ENCODE measurements around the gene ATG4D. TPM values are rescaled to one million over a fixed set of nuclear protein-coding genes. Genes with fewer than 3 reads are reported as not detected.
"Not testable (repeated sequence)": the region's sequence is repeated elsewhere in the genome, so short reads cannot be mapped to it uniquely, and the experiment has no call there.

The ATG4D gene
- total RNA-seq, 1 experiment from 2014 or later, result 25.5 TPM

DNA sequence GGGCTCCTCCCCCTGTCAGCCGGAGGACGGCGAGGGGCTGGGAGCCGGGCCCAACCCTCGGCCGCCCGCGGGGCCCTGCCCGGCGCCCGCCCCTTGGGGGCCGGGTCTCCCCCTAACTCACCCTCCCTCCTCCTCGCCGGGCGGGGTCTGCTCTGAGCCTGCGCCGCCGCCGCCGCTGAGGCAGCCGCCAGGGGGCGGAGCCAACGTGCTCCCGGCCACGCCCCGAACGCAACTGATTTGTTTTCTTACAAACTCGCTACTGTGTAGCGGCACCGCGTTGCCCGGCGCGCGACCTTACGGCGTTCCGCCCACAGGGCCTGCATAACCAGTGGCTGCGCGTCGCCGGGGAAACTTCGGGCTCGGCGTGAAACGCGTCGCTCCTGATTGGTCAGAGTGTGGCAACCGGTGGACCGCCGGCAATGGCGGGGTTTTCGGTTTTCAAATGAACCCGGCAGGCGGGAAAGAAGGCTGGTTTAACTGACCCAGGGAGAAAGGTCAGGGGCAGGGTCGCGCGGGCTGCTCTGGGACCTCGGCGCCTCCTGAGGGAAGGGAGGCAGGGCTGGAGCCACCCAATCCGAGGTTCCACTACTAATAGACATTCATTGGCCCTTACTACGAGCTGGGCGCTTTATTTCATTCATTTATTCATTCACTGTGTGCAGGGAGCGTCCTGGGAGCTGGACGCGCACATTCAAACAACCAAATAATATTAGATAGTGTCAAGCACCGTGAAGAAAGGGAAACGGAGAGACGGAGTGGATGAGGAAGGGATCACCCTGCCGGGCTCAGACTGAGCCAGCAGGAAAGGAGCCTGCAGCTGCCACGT lies 25.3 kb downstream of the ATG4D start, which contains the start of gene CDKN2D:
Gene CDKN2D, minus strand, starts transcription at position 154 of the 826 bp plus-strand sequence. CDS start 326 bp downstream, outside the sequence.
- Histone ChIP-seq H3K27me3 (no peaks in the 10 kb centered on the region), H3K9me3 (replicated peaks) (no peaks in the 10 kb centered on the region), H3K36me3 (no peaks in the 10 kb centered on the region), H3K4me1 (peaks cover 15% of the 10 kb centered on the region), H3K27ac (peak within 1 kb of the TSS; percentile 98), H3K4me3 (peak within 1 kb of the TSS; percentile 60)
- DNase-seq, result peak; percentile 99 to 100

DNA sequence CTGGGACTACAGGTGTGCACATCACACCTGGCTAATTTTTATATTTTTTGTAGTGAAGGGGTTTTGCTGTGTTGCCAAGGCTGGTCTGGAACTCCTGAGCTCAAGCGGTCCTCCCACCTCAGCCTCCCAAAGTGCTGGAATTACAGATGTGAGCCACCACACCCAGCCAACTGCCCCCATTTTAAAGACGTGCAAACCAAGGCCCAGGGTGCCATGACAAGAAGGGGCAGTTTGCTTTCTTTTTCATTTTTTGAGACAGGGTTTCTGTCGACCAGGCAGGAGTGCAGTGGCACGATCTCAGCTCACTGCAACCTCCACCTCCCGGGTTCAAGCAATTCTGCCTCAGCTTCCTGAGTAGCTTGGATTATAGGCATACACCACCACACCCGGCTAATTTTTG lies 30.1 kb downstream of the ATG4D start:
- H3K4me3 ChIP-seq; H3K4me1 ChIP-seq; H3K9me3 ChIP-seq (replicated peaks): not testable (repeated sequence)

GRCh38 chr19:10574462-10574861 lies 30.8 kb downstream of the ATG4D start:
- Histone ChIP-seq H3K9me3 (replicated peaks) (no peaks in the 10 kb centered on the region), H3K36me3 (no peaks in the 10 kb centered on the region), H3K4me1 (no peaks in the 10 kb centered on the region), H3K4me3 (no peak overlapping the region), H3K27ac (no peak overlapping the region), H3K27me3 (no peaks in the 10 kb centered on the region)
- no peak for DNase-seq

More for the DNA sequence above, 30.1 kb downstream of the ATG4D start:
- H3K36me3 ChIP-seq, H3K27me3 ChIP-seq, H3K27ac ChIP-seq, DNase-seq: not testable (repeated sequence)

- no peaks in the 10 kb centered on the region for H3K27me3 ChIP-seq
- no peak for DNase-seq
- no peaks in the 10 kb centered on the region for H3K9me3 ChIP-seq (replicated peaks)
- H3K4me1 ChIP-seq, result no peaks in the 10 kb centered on the region
- no peak overlapping the region for H3K27ac ChIP-seq
- H3K4me3 ChIP-seq, result no peak overlapping the region
- H3K36me3 ChIP-seq, result no peaks in the 10 kb centered on the region
Observed at GRCh38 chr19:10575011-10575716, 31.5 kb downstream of the ATG4D start.

DNA sequence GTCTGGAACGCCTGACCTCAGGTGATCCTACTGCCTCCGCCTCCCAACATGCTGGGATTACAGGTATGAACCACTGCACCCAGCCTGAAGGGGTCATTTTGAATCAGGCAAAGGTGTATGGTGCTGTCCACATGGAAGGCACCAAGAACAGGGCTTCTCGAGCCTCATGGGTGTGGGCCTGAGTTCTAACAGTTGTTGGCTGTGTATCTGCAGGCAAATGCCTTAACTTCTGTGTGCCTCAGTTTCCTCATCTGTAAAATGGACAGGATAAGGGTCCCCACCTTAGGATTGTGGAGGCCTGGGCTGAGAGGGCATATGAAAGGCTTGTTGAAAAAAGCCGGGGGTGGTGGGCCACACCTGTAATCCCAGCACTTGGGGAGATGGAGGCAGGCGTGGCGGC lies 34.2 kb downstream of the ATG4D start:
- Histone ChIP-seq H3K9me3 (replicated peaks) (no peaks in the 10 kb centered on the region), H3K27me3 (no peaks in the 10 kb centered on the region), H3K27ac (no peak overlapping the region), H3K36me3 (no peaks in the 10 kb centered on the region), H3K4me1 (no peaks in the 10 kb centered on the region), H3K4me3 (no peak overlapping the region)
- no peak for DNase-seq

- peaks cover 2% of the 10 kb centered on the region; the same call in 1 of the 2 replicates for H3K4me1 ChIP-seq
Observed at GRCh38 chr19:10580979-10581631, 37.4 kb downstream of the ATG4D start.

DNA sequence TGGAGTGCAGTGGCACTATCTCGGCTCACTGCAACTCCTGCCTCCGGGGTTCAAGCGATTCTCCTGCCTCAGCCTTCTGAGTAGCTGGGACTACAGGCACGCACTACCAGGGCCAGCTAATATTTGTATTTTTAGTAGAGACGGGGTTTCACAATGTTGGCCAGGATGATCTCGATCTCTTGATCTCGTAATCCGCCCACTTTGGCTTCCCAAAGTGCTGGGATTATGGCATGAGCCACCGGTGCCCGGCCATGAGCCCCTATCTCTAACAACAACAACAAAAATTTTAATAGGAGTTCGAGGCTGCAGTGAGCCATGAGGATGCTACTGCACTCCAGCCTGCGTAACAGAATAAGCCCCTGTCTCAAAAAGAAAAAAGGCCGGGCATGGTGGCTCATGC lies 38.4 kb downstream of the ATG4D start:
- no peak overlapping the region for H3K27ac ChIP-seq
- DNase-seq, result no peak

More at GRCh38 chr19:10580979-10581631, 37.4 kb downstream of the ATG4D start:
- no peak overlapping the region for H3K4me3 ChIP-seq
- H3K36me3 ChIP-seq, result no peaks in the 10 kb centered on the region
- no peaks in the 10 kb centered on the region for H3K9me3 ChIP-seq (replicated peaks)
- H3K27me3 ChIP-seq, result no peaks in the 10 kb centered on the region
- H3K27ac ChIP-seq, result no peak overlapping the region
- peak; percentile 89 to 95 for DNase-seq

GRCh38 chr19:10583036-10583776 lies 39.5 kb downstream of the ATG4D start:
- no peak for DNase-seq

More for the DNA sequence above, 38.4 kb downstream of the ATG4D start:
- peaks cover 2% of the 10 kb centered on the region; the same call in 1 of the 2 replicates for H3K4me1 ChIP-seq
- H3K9me3 ChIP-seq (replicated peaks), result no peaks in the 10 kb centered on the region
- H3K36me3 ChIP-seq, result no peaks in the 10 kb centered on the region
- no peaks in the 10 kb centered on the region for H3K27me3 ChIP-seq
- H3K4me3 ChIP-seq, result no peak overlapping the region

DNA sequence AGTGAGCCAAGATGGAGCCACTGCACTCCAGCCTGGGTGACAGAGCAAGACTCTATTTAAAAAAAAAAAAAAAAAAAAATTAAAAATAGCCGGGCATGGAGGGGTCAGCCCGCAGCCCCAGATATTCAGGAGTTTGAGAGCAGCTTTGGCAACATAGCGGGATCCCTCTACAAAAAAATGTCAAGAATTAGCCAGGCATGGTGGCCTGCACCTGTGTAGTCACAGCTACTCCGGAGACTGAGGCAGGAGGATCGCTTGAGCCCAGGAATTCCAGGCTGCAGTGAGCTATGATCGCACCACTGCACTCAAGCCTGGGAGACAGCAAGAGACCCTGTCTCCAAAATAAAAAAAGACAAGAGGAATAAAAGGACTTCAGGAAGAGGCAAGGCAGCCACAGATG lies 42.7 kb downstream of the ATG4D start:
- Histone ChIP-seq H3K27me3 (no peaks in the 10 kb centered on the region), H3K27ac (no peak overlapping the region), H3K9me3 (replicated peaks) (no peaks in the 10 kb centered on the region), H3K4me1 (peaks cover 2% of the 10 kb centered on the region; the same call in 1 of the 2 replicates), H3K4me3 (no peak overlapping the region), H3K36me3 (no peaks in the 10 kb centered on the region)
- DNase-seq, result no peak

More at GRCh38 chr19:10583036-10583776, 39.5 kb downstream of the ATG4D start:
- Histone ChIP-seq H3K4me3 (no peak overlapping the region), H3K36me3 (no peaks in the 10 kb centered on the region), H3K27me3 (no peaks in the 10 kb centered on the region), H3K9me3 (replicated peaks) (no peaks in the 10 kb centered on the region), H3K27ac (no peak overlapping the region), H3K4me1 (peaks cover 2% of the 10 kb centered on the region; the same call in 1 of the 2 replicates)

GRCh38 chr19:10587022-10587838 lies 43.5 kb downstream of the ATG4D start, which contains the start of gene AP1M2:
TSS of gene AP1M2 (minus strand) at chr19:10587312. CDS start at chr19:10587231, 81 bp downstream.
- Histone ChIP-seq H3K4me1 (peaks cover 2% of the 10 kb centered on the region; the same call in 1 of the 2 replicates), H3K36me3 (no peaks in the 10 kb centered on the region), H3K9me3 (replicated peaks) (no peaks in the 10 kb centered on the region), H3K27ac (no peak within 1 kb of the TSS), H3K27me3 (no peaks in the 10 kb centered on the region), H3K4me3 (no peak within 1 kb of the TSS)
- no peak for DNase-seq

DNA sequence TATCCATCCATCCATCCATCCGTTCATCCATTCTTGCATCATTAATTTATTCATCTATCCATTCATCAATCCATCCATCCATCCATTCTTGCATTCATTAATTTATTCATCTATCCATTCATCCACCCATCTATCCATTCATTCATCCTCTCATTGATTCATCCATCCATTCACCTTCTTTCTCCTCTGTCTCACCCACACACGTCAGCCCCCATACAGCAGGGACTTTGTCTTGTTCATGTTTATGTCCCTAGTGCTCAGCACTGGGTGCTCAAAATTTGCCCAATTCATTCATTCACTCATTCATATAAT lies 44.1 kb downstream of the ATG4D start:
- DNase-seq, result no peak
- Histone ChIP-seq H3K36me3 (no peaks in the 10 kb centered on the region), H3K4me3 (no peak overlapping the region), H3K4me1 (peaks cover 2% of the 10 kb centered on the region; the same call in 1 of the 2 replicates), H3K27ac (no peak overlapping the region), H3K27me3 (no peaks in the 10 kb centered on the region), H3K9me3 (replicated peaks) (no peaks in the 10 kb centered on the region)

GRCh38 chr19:10593148-10593547 lies 49.4 kb downstream of the ATG4D start:
- Histone ChIP-seq H3K4me3 (no peak overlapping the region), H3K4me1 (peaks cover 6% of the 10 kb centered on the region; the same call in 1 of the 2 replicates)

DNA sequence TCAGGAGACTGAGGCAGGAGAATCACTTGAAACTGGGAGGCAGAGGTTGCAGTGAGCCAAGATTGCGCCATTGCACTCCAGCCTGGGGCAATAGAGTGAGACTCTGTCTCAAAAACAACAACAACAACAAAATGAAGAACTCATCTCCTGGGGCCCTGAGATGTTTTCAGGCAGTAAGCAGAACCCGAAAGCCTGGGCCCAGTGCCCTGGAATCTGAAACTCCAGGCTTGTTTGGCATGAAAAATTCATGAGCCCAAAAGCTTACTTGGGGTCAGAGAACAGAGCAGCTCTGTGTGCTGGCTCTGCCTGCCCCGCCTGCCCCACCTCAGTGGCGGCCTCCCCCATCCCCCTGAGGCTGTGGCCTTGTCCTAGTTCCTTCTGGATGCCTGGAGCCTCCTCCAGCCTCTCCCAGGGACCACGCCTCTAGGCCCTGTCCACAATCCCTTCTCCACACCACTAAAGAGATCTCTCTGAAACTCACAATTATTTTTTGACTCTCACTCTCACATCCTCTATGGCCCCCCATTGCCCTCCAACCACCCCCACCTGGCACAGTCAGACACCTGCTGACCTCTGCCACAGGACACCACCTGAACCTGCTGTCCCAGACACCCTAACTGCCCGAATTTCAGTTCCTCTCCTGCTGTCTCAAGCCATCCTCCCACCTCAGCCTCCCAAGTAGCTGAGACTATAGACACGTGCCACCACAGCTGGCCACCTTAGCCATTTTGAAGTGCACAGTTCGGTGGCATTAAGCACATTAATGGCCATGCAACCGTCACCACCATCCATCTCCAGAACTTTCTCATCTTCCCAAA lies 50.3 kb downstream of the ATG4D start:
- Histone ChIP-seq H3K4me3 (no peak overlapping the region), H3K36me3 (no peaks in the 10 kb centered on the region), H3K4me1 (peaks cover 6% of the 10 kb centered on the region; the same call in 1 of the 2 replicates), H3K27me3 (no peaks in the 10 kb centered on the region; the same call in 1 of the 2 replicates), H3K27ac (no peak overlapping the region), H3K9me3 (replicated peaks) (no peaks in the 10 kb centered on the region)
- DNase-seq, result peak; percentile 37 to 56

More at GRCh38 chr19:10593148-10593547, 49.4 kb downstream of the ATG4D start:
- DNase-seq, result no peak
- H3K27ac ChIP-seq, result no peak overlapping the region
- H3K9me3 ChIP-seq (replicated peaks), result no peaks in the 10 kb centered on the region
- no peaks in the 10 kb centered on the region for H3K36me3 ChIP-seq
- no peaks in the 10 kb centered on the region; the same call in 1 of the 2 replicates for H3K27me3 ChIP-seq

All from SJCRH30 (cell line).